ENCODE data around the gene CCDC57. TPM values are rescaled to one million over a fixed set of nuclear protein-coding genes. Genes with fewer than 3 reads are reported as not detected.

The CCDC57 gene
- total RNA-seq, 1 donor from 2014 or later = 40.7 TPM

DNA sequence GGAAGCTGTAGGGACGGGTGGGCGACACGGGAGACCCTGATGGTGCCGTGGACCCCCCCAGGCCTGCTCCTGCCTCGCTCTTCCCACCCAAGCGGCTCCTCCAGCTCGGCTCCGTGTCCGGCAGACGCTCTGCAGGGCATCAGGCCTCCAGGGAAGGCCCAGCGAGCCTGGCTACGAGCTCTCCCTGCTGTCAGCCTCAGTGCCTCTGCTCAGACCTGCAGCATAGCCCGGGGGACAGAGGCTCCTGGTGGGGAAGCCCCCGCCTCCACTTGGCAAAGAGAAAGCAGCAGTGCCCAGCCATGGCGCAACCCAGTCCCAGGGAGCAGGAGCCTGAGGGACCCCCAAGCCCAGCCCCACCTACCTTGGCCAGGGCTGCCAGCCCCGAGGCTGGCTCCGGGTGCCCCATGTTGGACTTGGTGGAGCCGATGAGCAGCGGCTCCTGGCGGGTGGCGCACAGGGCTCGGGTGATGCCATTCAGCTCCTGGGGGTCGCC, 120.5 kb downstream of the CCDC57 start:
- no peaks in the 10 kb centered on the region for H3K27me3 Mint-ChIP-seq (ENCODE audit: unreplicated experiment)
- H3K4me1 Mint-ChIP-seq (ENCODE audit: low read depth, unreplicated experiment) = peaks cover 3% of the 10 kb centered on the region
- no peak overlapping the region for H3K4me3 Mint-ChIP-seq (ENCODE audit: unreplicated experiment)
- TF ChIP-seq, protein P1, sequence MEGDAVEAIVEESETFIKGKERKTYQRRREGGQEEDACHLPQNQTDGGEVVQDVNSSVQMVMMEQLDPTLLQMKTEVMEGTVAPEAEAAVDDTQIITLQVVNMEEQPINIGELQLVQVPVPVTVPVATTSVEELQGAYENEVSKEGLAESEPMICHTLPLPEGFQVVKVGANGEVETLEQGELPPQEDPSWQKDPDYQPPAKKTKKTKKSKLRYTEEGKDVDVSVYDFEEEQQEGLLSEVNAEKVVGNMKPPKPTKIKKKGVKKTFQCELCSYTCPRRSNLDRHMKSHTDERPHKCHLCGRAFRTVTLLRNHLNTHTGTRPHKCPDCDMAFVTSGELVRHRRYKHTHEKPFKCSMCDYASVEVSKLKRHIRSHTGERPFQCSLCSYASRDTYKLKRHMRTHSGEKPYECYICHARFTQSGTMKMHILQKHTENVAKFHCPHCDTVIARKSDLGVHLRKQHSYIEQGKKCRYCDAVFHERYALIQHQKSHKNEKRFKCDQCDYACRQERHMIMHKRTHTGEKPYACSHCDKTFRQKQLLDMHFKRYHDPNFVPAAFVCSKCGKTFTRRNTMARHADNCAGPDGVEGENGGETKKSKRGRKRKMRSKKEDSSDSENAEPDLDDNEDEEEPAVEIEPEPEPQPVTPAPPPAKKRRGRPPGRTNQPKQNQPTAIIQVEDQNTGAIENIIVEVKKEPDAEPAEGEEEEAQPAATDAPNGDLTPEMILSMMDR (IDR thresholded peaks at IDR 0.05; ENCODE audit: partially characterized antibody, unreplicated experiment) = no peak
- DNase-seq = peak; percentile 9
- no peaks in the 10 kb centered on the region for H3K36me3 Mint-ChIP-seq (ENCODE audit: unreplicated experiment)
- no peaks in the 10 kb centered on the region for H3K9me3 Mint-ChIP-seq (ENCODE audit: unreplicated experiment)
- no peak overlapping the region for H3K27ac Mint-ChIP-seq (ENCODE audit: unreplicated experiment)

DNA sequence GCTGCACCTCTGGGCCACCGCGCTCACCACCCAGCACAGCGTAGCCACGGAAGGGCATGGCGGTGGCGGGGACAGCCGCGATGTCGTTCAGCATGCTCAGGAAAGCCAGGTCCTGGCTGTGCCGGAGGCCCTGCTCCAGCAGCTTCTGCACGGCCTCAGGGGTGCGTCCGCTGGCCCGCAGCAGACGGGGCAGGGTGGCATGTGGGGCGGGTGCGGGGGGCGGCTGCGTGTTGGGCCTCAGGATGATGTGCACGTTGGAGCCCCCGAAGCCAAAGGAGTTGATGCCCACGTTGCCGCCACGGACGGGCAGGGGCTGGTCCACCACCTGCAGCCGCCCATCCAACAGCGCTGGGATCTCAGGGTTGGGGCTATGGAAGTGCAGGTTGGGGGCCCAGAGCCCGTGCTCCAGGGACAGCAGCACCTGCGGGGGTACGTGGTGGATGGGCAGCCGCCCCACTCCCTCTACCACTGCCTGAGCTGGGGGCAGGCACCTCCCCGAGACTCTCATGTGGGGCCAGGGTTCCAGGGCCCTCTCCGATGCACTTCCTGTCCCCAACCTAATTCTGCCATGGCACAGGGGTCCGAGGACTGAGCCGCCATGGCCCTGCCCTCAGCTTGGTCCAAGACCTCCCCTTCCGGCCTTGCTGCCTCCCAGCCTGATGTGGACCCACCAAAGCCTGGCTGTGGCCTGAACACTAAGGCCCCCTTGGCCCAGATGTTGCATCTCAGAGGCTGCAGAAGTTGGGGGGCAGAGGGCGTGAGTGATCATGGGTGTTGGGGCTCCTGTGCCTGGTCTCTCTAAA, 121.2 kb downstream of the CCDC57 start:
- TF ChIP-seq, protein P1 (IDR thresholded peaks at IDR 0.05; ENCODE audit: partially characterized antibody, unreplicated experiment) = no peak
- Mint-ChIP-seq H3K9me3 (ENCODE audit: unreplicated experiment) (no peaks in the 10 kb centered on the region), H3K27ac (ENCODE audit: unreplicated experiment) (no peak overlapping the region), H3K4me3 (ENCODE audit: unreplicated experiment) (no peak overlapping the region), H3K4me1 (ENCODE audit: low read depth, unreplicated experiment) (peaks cover 3% of the 10 kb centered on the region), H3K36me3 (ENCODE audit: unreplicated experiment) (no peaks in the 10 kb centered on the region), H3K27me3 (ENCODE audit: unreplicated experiment) (no peaks in the 10 kb centered on the region)
- DNase-seq = peak; percentile 10

- no peaks in the 10 kb centered on the region for H3K9me3 Mint-ChIP-seq (ENCODE audit: unreplicated experiment)
- no peaks in the 10 kb centered on the region for H3K27me3 Mint-ChIP-seq (ENCODE audit: unreplicated experiment)
- H3K4me3 Mint-ChIP-seq (ENCODE audit: unreplicated experiment) = no peak overlapping the region
- TF ChIP-seq, protein P1 (IDR thresholded peaks at IDR 0.05; ENCODE audit: partially characterized antibody, unreplicated experiment) = no peak
- H3K4me1 Mint-ChIP-seq (ENCODE audit: low read depth, unreplicated experiment) = no peaks in the 10 kb centered on the region
- no peak overlapping the region for H3K27ac Mint-ChIP-seq (ENCODE audit: unreplicated experiment)
- H3K36me3 Mint-ChIP-seq (ENCODE audit: unreplicated experiment) = no peaks in the 10 kb centered on the region
- no peak for DNase-seq
These were observed 121.9 kb downstream of the CCDC57 start for GRCh38 chr17:82090549-82091263.

- Mint-ChIP-seq H3K36me3 (ENCODE audit: unreplicated experiment) (no peaks in the 10 kb centered on the region), H3K4me3 (ENCODE audit: unreplicated experiment) (no peak overlapping the region), H3K27me3 (ENCODE audit: unreplicated experiment) (no peaks in the 10 kb centered on the region), H3K4me1 (ENCODE audit: low read depth, unreplicated experiment) (no peaks in the 10 kb centered on the region), H3K9me3 (ENCODE audit: unreplicated experiment) (no peaks in the 10 kb centered on the region), H3K27ac (ENCODE audit: unreplicated experiment) (no peak overlapping the region)
- TF ChIP-seq, protein P1 (IDR thresholded peaks at IDR 0.05; ENCODE audit: partially characterized antibody, unreplicated experiment) = no peak
- no peak for DNase-seq
These were observed 122.7 kb downstream of the CCDC57 start for GRCh38 chr17:82089723-82090548.
